GM18867 (cell line): Measurements from ENCODE around the gene HSPA12A.

Experiments
- ATAC-seq: cut with Tn5 transposase; IDR thresholded peaks from one replicate; pipeline ENCODE4 v1.9.1; 2021; ENCODE audit warnings: mild to moderate bottlenecking, moderate library complexity; ENCODE audit not compliant: unreplicated experiment

HSPA12A gene

GRCh38 chr10:116744885-116745284, 2.5 kb upstream of the HSPA12A start:
- ATAC-seq = no peak

GRCh38 chr10:116744163-116744753, 1.9 kb upstream of the HSPA12A start:
- no peak for ATAC-seq

DNA sequence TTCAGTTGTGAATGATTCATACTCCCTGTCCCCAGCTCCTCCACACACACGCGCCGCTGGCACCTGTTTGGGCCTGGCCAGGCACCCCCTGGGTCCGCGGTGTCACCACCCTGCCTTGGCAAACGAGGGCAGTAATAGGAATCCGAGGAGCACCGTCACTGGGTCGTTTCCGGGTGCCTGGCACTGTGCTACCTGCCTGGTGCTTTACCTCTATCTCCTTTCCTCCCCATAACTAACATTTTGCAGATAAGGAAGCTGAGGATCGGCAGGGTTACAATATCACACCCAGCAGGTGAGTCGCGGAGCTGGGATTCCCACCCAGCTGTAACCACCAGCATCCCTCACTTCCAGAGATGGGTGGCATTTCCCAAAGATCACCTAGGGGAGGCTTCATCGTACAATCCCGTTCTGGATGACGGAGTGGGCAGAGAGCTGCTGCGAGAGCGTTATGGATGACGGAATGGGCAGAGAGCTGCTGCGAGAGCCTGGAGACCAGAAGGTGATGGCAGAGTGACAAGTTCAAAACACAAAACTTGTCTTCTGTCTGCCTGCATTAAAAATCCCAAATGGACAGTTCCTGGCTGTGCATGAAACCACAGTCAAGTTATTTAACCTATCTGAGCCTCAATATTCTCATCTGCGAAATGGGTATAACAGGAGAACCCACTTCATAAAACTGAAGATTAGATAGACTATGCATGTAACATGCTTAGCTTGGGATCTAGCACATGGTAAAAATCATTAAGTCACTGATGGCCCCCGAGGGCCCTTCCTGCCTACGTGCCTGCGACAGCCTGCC, 1.1 kb upstream of the HSPA12A start:
- no peak for ATAC-seq

GRCh38 chr10:116741391-116742351, 695 bp downstream of the HSPA12A start:
- ATAC-seq = peak; percentile 9

GRCh38 chr10:116740971-116741370, 1.4 kb downstream of the HSPA12A start:
- ATAC-seq = no peak

DNA sequence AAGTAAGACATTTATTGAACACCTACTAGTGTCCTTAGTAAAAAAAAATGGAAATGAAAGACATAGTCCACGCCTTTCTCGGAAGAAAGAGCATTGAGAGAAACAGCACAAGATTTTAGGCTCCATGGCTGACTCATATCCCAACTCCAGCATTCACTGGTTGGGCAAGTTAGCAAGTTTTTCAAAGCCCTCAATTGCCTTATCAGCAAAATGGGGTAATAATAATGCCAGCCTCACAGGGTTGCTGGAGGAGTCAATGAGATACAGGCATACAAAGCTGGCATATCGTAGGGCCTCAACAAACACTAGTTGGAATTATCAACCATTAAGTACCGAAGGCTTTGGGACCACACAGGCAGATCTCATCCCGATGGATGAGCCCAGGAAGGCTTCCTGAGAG, 4.0 kb downstream of the HSPA12A start:
- ATAC-seq = no peak

- ATAC-seq = no peak
These were observed 4.6 kb downstream of the HSPA12A start for GRCh38 chr10:116737627-116738327.

GRCh38 chr10:116733566-116733965, 8.8 kb downstream of the HSPA12A start:
- no peak for ATAC-seq

GRCh38 chr10:116732573-116732972, 9.8 kb downstream of the HSPA12A start:
- ATAC-seq = no peak

GRCh38 chr10:116730464-116731260, 11.7 kb downstream of the HSPA12A start:
- ATAC-seq = no peak

DNA sequence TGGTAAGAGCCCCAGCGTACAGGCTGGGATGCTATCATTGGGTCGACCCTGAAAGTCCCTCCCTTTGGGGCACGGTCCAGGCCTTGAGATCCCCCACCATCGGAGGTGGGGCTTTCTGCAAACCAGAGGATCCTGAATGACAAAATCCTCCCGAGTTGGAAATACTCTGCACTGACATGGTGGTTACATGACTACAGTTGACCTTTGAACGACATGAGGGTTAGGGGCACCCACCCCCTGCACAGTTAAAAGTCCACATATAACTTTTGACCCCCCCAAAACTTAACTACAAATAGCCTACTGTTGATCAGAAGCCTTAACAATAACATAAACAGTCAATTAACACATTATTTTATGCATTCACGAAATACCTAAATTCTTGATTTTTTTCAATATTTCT, 13.1 kb downstream of the HSPA12A start:
- ATAC-seq = no peak

GRCh38 chr10:116728526-116729096, 13.8 kb downstream of the HSPA12A start:
- no peak for ATAC-seq

- ATAC-seq = no peak
These were observed 18.7 kb downstream of the HSPA12A start for GRCh38 chr10:116723428-116724281.

DNA sequence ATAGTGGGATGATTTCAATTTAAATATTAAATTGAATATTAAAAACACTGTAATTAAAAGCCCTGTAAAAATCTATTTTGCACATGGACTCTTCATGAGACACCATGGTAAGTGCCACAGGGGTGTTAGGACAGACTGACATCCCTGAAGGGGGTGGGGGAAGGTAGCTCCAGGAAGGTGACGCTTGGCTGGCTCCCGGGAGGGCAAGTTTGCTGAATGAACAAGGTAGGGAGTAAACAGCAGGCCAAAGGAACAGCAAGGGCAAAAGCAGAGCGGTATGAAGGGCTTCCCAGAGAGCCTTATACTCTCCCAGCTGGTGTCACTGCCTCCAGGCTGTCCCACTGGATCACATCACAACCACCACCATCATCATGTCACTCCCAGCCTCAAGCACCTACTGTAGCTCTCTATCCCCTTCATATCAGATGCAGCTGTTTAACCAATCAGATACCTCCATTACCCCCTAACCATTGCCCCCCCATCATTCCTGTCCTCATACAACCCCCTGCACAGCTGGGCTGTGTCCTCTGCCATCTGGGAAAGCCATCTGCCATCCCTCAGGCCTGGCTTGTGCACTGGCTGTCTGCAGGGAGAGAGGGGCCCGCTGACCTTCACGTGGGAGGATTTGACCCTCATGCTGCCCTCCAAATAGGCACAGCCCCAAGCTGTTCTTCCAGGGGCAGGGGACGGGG, 19.5 kb downstream of the HSPA12A start:
- ATAC-seq = no peak

- no peak for ATAC-seq
These were observed 20.6 kb downstream of the HSPA12A start for GRCh38 chr10:116721547-116722392.

DNA sequence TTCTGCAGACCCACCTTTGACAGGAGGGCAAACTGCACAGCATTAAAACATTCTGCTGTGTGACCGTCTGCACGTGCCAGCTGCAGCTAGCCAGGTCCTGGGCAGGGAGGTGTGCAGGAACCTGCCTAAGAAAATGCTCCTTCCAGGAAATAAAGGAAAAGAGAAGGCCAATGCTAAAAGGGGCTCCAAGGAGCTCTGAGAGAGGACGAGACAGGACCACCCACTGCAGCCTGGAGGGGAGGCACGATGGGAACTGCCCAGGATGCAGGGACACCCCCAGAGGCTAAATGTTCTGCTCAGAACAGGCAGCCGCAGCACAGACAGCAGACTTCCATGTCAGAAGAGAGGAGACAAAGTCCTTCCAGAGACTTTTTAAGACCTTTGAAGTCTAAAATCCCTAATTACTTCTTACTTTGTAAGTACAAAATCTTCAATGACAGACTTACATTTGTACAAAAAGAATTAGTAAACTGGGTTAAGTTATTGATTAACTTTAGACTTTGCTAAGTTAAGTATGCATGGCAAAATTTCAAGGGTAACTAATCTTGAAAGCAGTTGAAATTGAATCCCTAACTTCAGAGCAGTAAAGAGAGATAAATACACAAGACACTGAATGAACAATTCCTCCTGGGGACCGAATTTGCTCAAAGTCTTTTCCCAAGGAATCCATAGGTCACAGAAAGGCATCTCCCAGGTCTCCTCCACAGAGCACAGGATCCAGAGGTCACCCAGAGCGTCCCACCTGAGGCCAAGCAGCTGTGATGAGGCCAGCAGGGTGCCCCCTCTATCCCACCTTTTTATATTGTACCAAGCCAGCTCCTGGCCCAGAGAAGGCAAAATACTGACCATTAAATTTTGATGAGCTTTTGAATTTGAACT, 21.5 kb downstream of the HSPA12A start:
- ATAC-seq = no peak
